GM23338 (cell line): ENCODE measurements around the gene CSTF1. TPM values are rescaled to one million over a fixed set of nuclear protein-coding genes. Genes with fewer than 3 reads are reported as not detected.

Experiments used
- ATAC-seq: fragments of 200-7000 bp; cut with Tn5 transposase; 3 replicates; pipeline ENCODE4 v1.9.1; 2020
- DNase-seq: peaks from one replicate; pipeline ENCODE4 v3.0.0-alpha.2; 2015; ENCODE audit warnings: low spot score
- H2AFZ ChIP-seq: fragments of 200-600 bp; sonication (generic); 2 replicates; pipeline ENCODE4 v1.8.0; 2016; ENCODE audit warnings: antibody characterized with exemption, mild to moderate bottlenecking, moderate library complexity
- H3F3A ChIP-seq: fragments of 200-600 bp; sonication (generic); replicated peaks from 2 replicates; pipeline ENCODE4 v1.8.0; 2017; ENCODE audit warnings: antibody characterized with exemption, mixed run types, low read depth
- H3K27ac ChIP-seq: fragments of 200-600 bp; sonication (generic); 2 replicates; pipeline ENCODE4 v1.6.1; 2016; ENCODE audit warnings: low read depth
- H3K27me3 ChIP-seq: fragments of 200-600 bp; sonication (generic); 2 replicates; pipeline ENCODE4 v1.8.0; 2016; ENCODE audit warnings: mild to moderate bottlenecking, mixed run types, moderate library complexity; ENCODE audit not compliant: insufficient read depth
- H3K36me3 ChIP-seq: fragments of 200-600 bp; sonication (generic); 2 replicates; pipeline ENCODE4 v1.8.0; 2016; ENCODE audit warnings: mild to moderate bottlenecking; ENCODE audit not compliant: insufficient read depth
- H3K4me1 ChIP-seq: fragments of 200-600 bp; sonication (generic); 2 replicates; pipeline ENCODE4 v1.8.0; 2016; ENCODE audit warnings: mild to moderate bottlenecking, moderate library complexity; ENCODE audit not compliant: insufficient read depth
- H3K4me2 ChIP-seq: fragments of 200-600 bp; sonication (generic); 2 replicates; pipeline ENCODE4 v1.7.1; 2017; ENCODE audit warnings: mixed run types
- H3K4me3 ChIP-seq: fragments of 200-600 bp; sonication (generic); 2 replicates; pipeline ENCODE4 v1.6.1; 2016; ENCODE audit warnings: mixed run types
- H3K79me2 ChIP-seq: fragments of 200-600 bp; sonication (generic); replicated peaks from 2 replicates; pipeline ENCODE4 v1.8.0; 2017; ENCODE audit warnings: mild to moderate bottlenecking; ENCODE audit not compliant: insufficient read depth
- H3K9me2 ChIP-seq: fragments of 200-600 bp; sonication (generic); 2 replicates; pipeline ENCODE4 v1.8.0; 2017; ENCODE audit not compliant: insufficient read depth
- H4K20me1 ChIP-seq: fragments of 200-600 bp; sonication (generic); replicated peaks from 2 replicates; pipeline ENCODE4 v1.8.0; 2017; ENCODE audit warnings: mild to moderate bottlenecking; ENCODE audit not compliant: insufficient read depth
- H3K27ac Mint-ChIP-seq: 2 replicates; pipeline ENCODE4 v1.8.0; 2020; ENCODE audit warnings: inconsistent platforms, mild to moderate bottlenecking, moderate library complexity, mixed read lengths
- H3K27me3 Mint-ChIP-seq: 3 replicates; pipeline ENCODE4 v1.8.0; 2022; ENCODE audit warnings: low read depth, mild to moderate bottlenecking, moderate library complexity, mixed read lengths, inconsistent platforms; ENCODE audit not compliant: insufficient read depth, poor library complexity
- H3K36me3 Mint-ChIP-seq: 3 replicates; pipeline ENCODE4 v1.8.0; 2021; ENCODE audit warnings: low read depth, mild to moderate bottlenecking, inconsistent platforms, moderate library complexity, mixed read lengths
- H3K4me1 Mint-ChIP-seq: 3 replicates; pipeline ENCODE4 v1.8.0; 2020; ENCODE audit warnings: mild to moderate bottlenecking, inconsistent platforms, mixed read lengths
- H3K4me3 Mint-ChIP-seq: 3 replicates; pipeline ENCODE4 v1.8.0; 2021; ENCODE audit warnings: moderate library complexity, mild to moderate bottlenecking, inconsistent platforms, mixed read lengths
- H3K9me3 Mint-ChIP-seq: 3 replicates; pipeline ENCODE4 v1.8.0; 2020; ENCODE audit warnings: moderate library complexity, mild to moderate bottlenecking, inconsistent platforms, mixed read lengths
- CREB1 ChIP-seq: fragments of 250-450 bp; sonication (Bioruptor Pico); IDR thresholded peaks from 2 replicates; pipeline ENCODE4 v1.5.0; 2020; ENCODE audit warnings: low read depth, mild to moderate bottlenecking, moderate library complexity
- EZH2 ChIP-seq: fragments of 200-600 bp; sonication (generic); IDR thresholded peaks from one replicate; pipeline ENCODE4 v1.8.0; 2017; ENCODE audit warnings: antibody characterized with exemption, mild to moderate bottlenecking, low read depth; ENCODE audit not compliant: unreplicated experiment
- EZH2phosphoT487 ChIP-seq: fragments of 200-600 bp; sonication (generic); IDR thresholded peaks from one replicate; pipeline ENCODE4 v1.8.1; 2018; ENCODE audit warnings: antibody characterized with exemption; ENCODE audit not compliant: unreplicated experiment
- JUNB ChIP-seq: IDR thresholded peaks from one replicate; pipeline ENCODE4 v1.6.1; 2016; ENCODE audit warnings: antibody characterized with exemption; ENCODE audit not compliant: unreplicated experiment
- NANOG ChIP-seq: IDR thresholded peaks from 2 replicates; pipeline ENCODE4 v1.6.1; 2016; ENCODE audit warnings: antibody characterized with exemption, borderline replicate concordance
- POLR2AphosphoS5 ChIP-seq: IDR thresholded peaks from 2 replicates; pipeline ENCODE4 v1.6.1; 2016; ENCODE audit warnings: antibody characterized with exemption, low read depth
- STAT1 ChIP-seq: IDR thresholded peaks from one replicate; pipeline ENCODE4 v1.6.1; 2016; ENCODE audit warnings: antibody characterized with exemption; ENCODE audit not compliant: unreplicated experiment
- ZNF114 ChIP-seq: fragments of 250-450 bp; sonication (Bioruptor Pico); IDR thresholded peaks from 2 replicates; pipeline ENCODE4 v1.5.0; 2020; ENCODE audit warnings: mild to moderate bottlenecking, moderate library complexity
- ZNF331 ChIP-seq: fragments of 250-450 bp; sonication (Bioruptor Pico); IDR thresholded peaks from 2 replicates; pipeline ENCODE4 v1.5.0; 2020; ENCODE audit warnings: low read depth, mild to moderate bottlenecking, moderate library complexity
- polyA plus RNA-seq: library from polyadenylated mRNA; unstranded; fragments of >200 nt; fragmentation: Nextera tagmentation; extraction: Ambion mirVana; gene quantifications from 2 replicates; pipeline ENCODE4 v1.2.1, GENCODE V29; 2016
- total RNA-seq: library from RNA; depleted of rRNA; stranded (reverse); fragments of >200 nt; shearing (Covaris generic); gene quantifications from 2 replicates; pipeline ENCODE4 v1.2.3, GENCODE V29; 2014
- TF ChIP-seq, protein P1 (sequence below): IDR thresholded peaks from one replicate; pipeline ENCODE4 v1.6.1; 2018; ENCODE audit warnings: antibody characterized with exemption; ENCODE audit not compliant: unreplicated experiment
- TF ChIP-seq, protein P2 (sequence below), 2 experiments: fragments of 200-600 bp in 1 of 2; sonication (generic) in 1 of 2; conservative IDR thresholded peaks; 2 replicates each; pipeline versions ENCODE4 v1.5.1 to v1.6.1; 2016 to 2017; ENCODE audit warnings: antibody characterized with exemption in 2 of 2, low read depth in 2 of 2, mild to moderate bottlenecking in 2 of 2, moderate library complexity in 1 of 2
- TF ChIP-seq, protein P3 (sequence below): fragments of 250-450 bp; sonication (Bioruptor Pico); IDR thresholded peaks from 2 replicates; pipeline ENCODE4 v1.5.0; 2020; ENCODE audit warnings: mild to moderate bottlenecking, moderate library complexity
- TF ChIP-seq, protein P4 (sequence below): IDR thresholded peaks from 2 replicates; pipeline ENCODE4 v1.6.1; 2016; ENCODE audit warnings: antibody characterized with exemption

Gene CSTF1
- total and polyA plus RNA-seq, 2 experiments from 2014 or later: 21.5 to 62.3 TPM

DNA sequence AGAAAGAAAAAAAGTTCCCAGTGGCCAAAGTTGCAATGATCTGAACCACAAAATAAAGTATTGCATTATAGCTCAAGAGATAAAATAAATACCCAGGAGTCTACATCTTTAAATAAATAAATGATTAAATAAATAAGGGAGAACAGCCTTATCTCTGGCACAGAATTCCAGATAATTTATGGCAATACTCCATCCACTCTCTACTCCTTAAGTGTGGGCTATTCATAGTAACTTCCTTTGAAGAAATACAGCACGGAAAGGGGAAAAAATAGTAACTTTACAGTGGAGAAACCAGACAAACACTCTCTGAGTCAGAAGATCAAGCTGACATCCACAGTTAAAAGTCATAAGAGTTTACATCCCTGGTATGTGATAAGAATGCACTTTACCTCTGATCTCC, 12.1 kb upstream of the CSTF1 start:
- peaks cover 41% of the 10 kb centered on the region for H4K20me1 ChIP-seq
- H3K36me3 ChIP-seq: peaks cover 78% of the 10 kb centered on the region
- no peak overlapping the region for H3K27ac ChIP-seq
- Mint-ChIP-seq H3K4me1 (peaks cover 2% of the 10 kb centered on the region; the same call in 2 of the 3 replicates), H3K4me3 (no peak overlapping the region), H3K27ac (no peak overlapping the region), H3K36me3 (peaks cover 89% of the 10 kb centered on the region), H3K27me3 (peaks cover 5% of the 10 kb centered on the region), H3K9me3 (no peaks in the 10 kb centered on the region)
- H3K27me3 ChIP-seq: no peaks in the 10 kb centered on the region
- TF ChIP-seq, protein P1, sequence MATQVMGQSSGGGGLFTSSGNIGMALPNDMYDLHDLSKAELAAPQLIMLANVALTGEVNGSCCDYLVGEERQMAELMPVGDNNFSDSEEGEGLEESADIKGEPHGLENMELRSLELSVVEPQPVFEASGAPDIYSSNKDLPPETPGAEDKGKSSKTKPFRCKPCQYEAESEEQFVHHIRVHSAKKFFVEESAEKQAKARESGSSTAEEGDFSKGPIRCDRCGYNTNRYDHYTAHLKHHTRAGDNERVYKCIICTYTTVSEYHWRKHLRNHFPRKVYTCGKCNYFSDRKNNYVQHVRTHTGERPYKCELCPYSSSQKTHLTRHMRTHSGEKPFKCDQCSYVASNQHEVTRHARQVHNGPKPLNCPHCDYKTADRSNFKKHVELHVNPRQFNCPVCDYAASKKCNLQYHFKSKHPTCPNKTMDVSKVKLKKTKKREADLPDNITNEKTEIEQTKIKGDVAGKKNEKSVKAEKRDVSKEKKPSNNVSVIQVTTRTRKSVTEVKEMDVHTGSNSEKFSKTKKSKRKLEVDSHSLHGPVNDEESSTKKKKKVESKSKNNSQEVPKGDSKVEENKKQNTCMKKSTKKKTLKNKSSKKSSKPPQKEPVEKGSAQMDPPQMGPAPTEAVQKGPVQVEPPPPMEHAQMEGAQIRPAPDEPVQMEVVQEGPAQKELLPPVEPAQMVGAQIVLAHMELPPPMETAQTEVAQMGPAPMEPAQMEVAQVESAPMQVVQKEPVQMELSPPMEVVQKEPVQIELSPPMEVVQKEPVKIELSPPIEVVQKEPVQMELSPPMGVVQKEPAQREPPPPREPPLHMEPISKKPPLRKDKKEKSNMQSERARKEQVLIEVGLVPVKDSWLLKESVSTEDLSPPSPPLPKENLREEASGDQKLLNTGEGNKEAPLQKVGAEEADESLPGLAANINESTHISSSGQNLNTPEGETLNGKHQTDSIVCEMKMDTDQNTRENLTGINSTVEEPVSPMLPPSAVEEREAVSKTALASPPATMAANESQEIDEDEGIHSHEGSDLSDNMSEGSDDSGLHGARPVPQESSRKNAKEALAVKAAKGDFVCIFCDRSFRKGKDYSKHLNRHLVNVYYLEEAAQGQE: no peak
- TF ChIP-seq ZNF331: no peak
- TF ChIP-seq, protein P2, sequence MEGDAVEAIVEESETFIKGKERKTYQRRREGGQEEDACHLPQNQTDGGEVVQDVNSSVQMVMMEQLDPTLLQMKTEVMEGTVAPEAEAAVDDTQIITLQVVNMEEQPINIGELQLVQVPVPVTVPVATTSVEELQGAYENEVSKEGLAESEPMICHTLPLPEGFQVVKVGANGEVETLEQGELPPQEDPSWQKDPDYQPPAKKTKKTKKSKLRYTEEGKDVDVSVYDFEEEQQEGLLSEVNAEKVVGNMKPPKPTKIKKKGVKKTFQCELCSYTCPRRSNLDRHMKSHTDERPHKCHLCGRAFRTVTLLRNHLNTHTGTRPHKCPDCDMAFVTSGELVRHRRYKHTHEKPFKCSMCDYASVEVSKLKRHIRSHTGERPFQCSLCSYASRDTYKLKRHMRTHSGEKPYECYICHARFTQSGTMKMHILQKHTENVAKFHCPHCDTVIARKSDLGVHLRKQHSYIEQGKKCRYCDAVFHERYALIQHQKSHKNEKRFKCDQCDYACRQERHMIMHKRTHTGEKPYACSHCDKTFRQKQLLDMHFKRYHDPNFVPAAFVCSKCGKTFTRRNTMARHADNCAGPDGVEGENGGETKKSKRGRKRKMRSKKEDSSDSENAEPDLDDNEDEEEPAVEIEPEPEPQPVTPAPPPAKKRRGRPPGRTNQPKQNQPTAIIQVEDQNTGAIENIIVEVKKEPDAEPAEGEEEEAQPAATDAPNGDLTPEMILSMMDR (conservative IDR thresholded peaks at IDR 0.05; ENCODE audit: low read depth in 2 of 2): no peak
- TF ChIP-seq, protein P3, sequence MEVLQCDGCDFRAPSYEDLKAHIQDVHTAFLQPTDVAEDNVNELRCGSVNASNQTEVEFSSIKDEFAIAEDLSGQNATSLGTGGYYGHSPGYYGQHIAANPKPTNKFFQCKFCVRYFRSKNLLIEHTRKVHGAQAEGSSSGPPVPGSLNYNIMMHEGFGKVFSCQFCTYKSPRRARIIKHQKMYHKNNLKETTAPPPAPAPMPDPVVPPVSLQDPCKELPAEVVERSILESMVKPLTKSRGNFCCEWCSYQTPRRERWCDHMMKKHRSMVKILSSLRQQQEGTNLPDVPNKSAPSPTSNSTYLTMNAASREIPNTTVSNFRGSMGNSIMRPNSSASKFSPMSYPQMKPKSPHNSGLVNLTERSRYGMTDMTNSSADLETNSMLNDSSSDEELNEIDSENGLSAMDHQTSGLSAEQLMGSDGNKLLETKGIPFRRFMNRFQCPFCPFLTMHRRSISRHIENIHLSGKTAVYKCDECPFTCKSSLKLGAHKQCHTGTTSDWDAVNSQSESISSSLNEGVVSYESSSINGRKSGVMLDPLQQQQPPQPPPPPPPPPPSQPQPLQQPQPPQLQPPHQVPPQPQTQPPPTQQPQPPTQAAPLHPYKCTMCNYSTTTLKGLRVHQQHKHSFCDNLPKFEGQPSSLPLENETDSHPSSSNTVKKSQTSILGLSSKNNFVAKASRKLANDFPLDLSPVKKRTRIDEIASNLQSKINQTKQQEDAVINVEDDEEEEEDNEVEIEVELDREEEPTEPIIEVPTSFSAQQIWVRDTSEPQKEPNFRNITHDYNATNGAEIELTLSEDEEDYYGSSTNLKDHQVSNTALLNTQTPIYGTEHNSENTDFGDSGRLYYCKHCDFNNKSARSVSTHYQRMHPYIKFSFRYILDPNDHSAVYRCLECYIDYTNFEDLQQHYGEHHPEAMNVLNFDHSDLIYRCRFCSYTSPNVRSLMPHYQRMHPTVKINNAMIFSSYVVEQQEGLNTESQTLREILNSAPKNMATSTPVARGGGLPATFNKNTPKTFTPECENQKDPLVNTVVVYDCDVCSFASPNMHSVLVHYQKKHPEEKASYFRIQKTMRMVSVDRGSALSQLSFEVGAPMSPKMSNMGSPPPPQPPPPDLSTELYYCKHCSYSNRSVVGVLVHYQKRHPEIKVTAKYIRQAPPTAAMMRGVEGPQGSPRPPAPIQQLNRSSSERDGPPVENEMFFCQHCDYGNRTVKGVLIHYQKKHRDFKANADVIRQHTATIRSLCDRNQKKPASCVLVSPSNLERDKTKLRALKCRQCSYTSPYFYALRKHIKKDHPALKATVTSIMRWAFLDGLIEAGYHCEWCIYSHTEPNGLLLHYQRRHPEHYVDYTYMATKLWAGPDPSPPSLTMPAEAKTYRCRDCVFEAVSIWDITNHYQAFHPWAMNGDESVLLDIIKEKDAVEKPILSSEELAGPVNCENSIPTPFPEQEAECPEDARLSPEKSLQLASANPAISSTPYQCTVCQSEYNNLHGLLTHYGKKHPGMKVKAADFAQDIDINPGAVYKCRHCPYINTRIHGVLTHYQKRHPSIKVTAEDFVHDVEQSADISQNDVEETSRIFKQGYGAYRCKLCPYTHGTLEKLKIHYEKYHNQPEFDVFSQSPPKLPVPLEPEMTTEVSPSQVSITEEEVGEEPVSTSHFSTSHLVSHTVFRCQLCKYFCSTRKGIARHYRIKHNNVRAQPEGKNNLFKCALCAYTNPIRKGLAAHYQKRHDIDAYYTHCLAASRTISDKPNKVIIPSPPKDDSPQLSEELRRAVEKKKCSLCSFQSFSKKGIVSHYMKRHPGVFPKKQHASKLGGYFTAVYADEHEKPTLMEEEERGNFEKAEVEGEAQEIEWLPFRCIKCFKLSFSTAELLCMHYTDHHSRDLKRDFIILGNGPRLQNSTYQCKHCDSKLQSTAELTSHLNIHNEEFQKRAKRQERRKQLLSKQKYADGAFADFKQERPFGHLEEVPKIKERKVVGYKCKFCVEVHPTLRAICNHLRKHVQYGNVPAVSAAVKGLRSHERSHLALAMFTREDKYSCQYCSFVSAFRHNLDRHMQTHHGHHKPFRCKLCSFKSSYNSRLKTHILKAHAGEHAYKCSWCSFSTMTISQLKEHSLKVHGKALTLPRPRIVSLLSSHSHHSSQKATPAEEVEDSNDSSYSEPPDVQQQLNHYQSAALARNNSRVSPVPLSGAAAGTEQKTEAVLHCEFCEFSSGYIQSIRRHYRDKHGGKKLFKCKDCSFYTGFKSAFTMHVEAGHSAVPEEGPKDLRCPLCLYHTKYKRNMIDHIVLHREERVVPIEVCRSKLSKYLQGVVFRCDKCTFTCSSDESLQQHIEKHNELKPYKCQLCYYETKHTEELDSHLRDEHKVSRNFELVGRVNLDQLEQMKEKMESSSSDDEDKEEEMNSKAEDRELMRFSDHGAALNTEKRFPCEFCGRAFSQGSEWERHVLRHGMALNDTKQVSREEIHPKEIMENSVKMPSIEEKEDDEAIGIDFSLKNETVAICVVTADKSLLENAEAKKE (CRISPR knock-in tag): no peak
- TF ChIP-seq CREB1 (CRISPR knock-in tag): no peak
- no peak for TF ChIP-seq EZH2
- TF ChIP-seq STAT1: no peak
- no peak for TF ChIP-seq EZH2phosphoT487
- TF ChIP-seq POLR2AphosphoS5: no peak
- TF ChIP-seq ZNF114 (CRISPR knock-in tag): no peak
- TF ChIP-seq JUNB: no peak
- TF ChIP-seq, protein P4, sequence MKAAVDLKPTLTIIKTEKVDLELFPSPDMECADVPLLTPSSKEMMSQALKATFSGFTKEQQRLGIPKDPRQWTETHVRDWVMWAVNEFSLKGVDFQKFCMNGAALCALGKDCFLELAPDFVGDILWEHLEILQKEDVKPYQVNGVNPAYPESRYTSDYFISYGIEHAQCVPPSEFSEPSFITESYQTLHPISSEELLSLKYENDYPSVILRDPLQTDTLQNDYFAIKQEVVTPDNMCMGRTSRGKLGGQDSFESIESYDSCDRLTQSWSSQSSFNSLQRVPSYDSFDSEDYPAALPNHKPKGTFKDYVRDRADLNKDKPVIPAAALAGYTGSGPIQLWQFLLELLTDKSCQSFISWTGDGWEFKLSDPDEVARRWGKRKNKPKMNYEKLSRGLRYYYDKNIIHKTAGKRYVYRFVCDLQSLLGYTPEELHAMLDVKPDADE: no peak
- no peak for TF ChIP-seq NANOG
- H2AFZ ChIP-seq: no peak overlapping the region
- ATAC-seq: no peak
- H3K4me3 ChIP-seq: no peak overlapping the region
- H3K9me2 ChIP-seq: no peaks in the 10 kb centered on the region
- no peaks in the 10 kb centered on the region for H3K4me1 ChIP-seq
- no peaks in the 10 kb centered on the region for H3F3A ChIP-seq
- DNase-seq: no peak
- H3K79me2 ChIP-seq: peaks cover 99% of the 10 kb centered on the region
- no peak overlapping the region for H3K4me2 ChIP-seq
